ENCODE results near the gene CAMKK2. TPM values are rescaled to one million over a fixed set of nuclear protein-coding genes. Genes with fewer than 3 reads are reported as not detected.
"Not testable (repeated sequence)": the region's sequence is repeated elsewhere in the genome, so short reads cannot be mapped to it uniquely, and the experiment has no call there.

The CAMKK2 gene
- total and polyA plus RNA-seq, 8 donors: 36.4 to 47.8 (median 44.4) TPM

- Histone ChIP-seq H3K9me3 (no peaks in the 10 kb centered on the region), H3K27me3 (no peaks in the 10 kb centered on the region), H3K4me3 (no peak overlapping the region), H3K36me3 (peaks cover 0 to 94% of the 10 kb centered on the region in 2 donors), H3K4me1 (no peaks in the 10 kb centered on the region), H3K27ac (no peak overlapping the region)
- TF ChIP-seq, protein P1, sequence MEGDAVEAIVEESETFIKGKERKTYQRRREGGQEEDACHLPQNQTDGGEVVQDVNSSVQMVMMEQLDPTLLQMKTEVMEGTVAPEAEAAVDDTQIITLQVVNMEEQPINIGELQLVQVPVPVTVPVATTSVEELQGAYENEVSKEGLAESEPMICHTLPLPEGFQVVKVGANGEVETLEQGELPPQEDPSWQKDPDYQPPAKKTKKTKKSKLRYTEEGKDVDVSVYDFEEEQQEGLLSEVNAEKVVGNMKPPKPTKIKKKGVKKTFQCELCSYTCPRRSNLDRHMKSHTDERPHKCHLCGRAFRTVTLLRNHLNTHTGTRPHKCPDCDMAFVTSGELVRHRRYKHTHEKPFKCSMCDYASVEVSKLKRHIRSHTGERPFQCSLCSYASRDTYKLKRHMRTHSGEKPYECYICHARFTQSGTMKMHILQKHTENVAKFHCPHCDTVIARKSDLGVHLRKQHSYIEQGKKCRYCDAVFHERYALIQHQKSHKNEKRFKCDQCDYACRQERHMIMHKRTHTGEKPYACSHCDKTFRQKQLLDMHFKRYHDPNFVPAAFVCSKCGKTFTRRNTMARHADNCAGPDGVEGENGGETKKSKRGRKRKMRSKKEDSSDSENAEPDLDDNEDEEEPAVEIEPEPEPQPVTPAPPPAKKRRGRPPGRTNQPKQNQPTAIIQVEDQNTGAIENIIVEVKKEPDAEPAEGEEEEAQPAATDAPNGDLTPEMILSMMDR (IDR thresholded peaks at IDR 0.05): no peak
- intact Hi-C loops (cut with DNase I): no loop called here
- DNase-seq (peak in 1 of 4 donors; percentile 60), ATAC-seq (no peak)
Observed at GRCh38 chr12:121260091-121260490, 36.4 kb downstream of the CAMKK2 start.

- TF ChIP-seq, protein P1 (IDR thresholded peaks at IDR 0.05): no peak
- Histone ChIP-seq H3K4me1 (no peaks in the 10 kb centered on the region), H3K36me3 (peaks cover 0 to 97% of the 10 kb centered on the region in 2 donors), H3K27ac (no peak overlapping the region), H3K27me3 (no peaks in the 10 kb centered on the region), H3K4me3 (no peak overlapping the region), H3K9me3 (no peaks in the 10 kb centered on the region)
- ATAC-seq: no peak
- intact Hi-C loops (cut with DNase I): no loop called here
- DNase-seq: no peak
Observed at GRCh38 chr12:121259074-121259473, 37.4 kb downstream of the CAMKK2 start.

GRCh38 chr12:121257704-121258449, 38.6 kb downstream of the CAMKK2 start:
- DNase-seq; ATAC-seq; H3K4me1 ChIP-seq; H3K4me3 ChIP-seq; H3K27ac ChIP-seq; H3K27me3 ChIP-seq; H3K9me3 ChIP-seq; intact Hi-C loops (cut with DNase I): not testable (repeated sequence)
- peaks cover 0 to 97% of the 10 kb centered on the region in 2 donors for H3K36me3 ChIP-seq

- ATAC-seq (no peak), DNase-seq (peak in 1 of 4 donors; percentile 43)
- no peaks in the 10 kb centered on the region for H3K9me3 ChIP-seq
- no peak overlapping the region for H3K4me3 ChIP-seq
- no peaks in the 10 kb centered on the region for H3K4me1 ChIP-seq
- no peaks in the 10 kb centered on the region for H3K27me3 ChIP-seq
- TF ChIP-seq, protein P1 (IDR thresholded peaks at IDR 0.05): no peak
- no peak overlapping the region for H3K27ac ChIP-seq
- H3K36me3 ChIP-seq: peaks cover 0 to 97% of the 10 kb centered on the region in 2 donors
- intact Hi-C loops (cut with DNase I): no loop called here
Observed at GRCh38 chr12:121255433-121255832, 41.1 kb downstream of the CAMKK2 start.

DNA sequence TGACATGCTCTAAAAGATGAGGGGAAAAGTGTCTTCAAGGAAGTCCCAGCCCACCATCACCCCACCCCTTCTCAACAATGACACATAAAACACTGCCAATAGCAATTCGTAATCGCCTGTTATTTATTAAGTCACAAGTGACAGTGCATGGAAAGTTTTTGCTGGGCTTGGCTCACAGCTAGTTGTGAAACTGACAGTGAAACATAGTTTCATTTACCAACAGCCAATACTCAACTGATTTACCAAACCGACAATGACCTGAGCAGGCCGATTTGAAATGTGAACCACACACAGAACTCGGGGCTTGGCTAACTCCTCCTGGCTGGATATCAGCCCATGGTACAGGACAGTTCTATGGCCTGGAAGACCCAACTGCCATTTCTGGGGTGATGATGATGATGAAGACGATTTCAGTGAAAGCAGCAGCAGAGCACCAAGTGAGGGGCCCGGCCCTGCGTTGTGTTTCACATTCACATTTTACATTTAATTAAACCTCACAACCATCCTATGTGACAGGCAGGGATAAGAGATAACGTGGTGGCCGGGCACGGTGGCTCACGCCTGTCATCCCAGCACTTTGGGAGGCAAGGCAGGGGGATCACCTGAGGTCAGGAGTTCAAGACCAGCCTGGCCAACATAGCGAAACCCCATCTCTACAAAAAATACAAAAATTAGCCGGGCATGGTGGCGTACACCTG, 42.7 kb downstream of the CAMKK2 start:
- no peaks in the 10 kb centered on the region for H3K27me3 ChIP-seq
- intact Hi-C loops (cut with DNase I): no loop called here
- peak in 1 of 4 donors; percentile 34 for DNase-seq
- H3K36me3 ChIP-seq: peaks cover 0 to 97% of the 10 kb centered on the region in 2 donors
- no peak overlapping the region for H3K4me3 ChIP-seq
- H3K9me3 ChIP-seq: no peaks in the 10 kb centered on the region
- ATAC-seq: no peak
- H3K27ac ChIP-seq: no peak overlapping the region
- H3K4me1 ChIP-seq: no peaks in the 10 kb centered on the region
- TF ChIP-seq, protein P1 (IDR thresholded peaks at IDR 0.05): no peak

Measured in left lung (tissue), 10 donors.